H9 (cell line): ENCODE data around the gene CREB5. TPM values are rescaled to one million over a fixed set of nuclear protein-coding genes. Genes with fewer than 3 reads are reported as not detected.

ENCODE experiments used
- DNase-seq: peaks from one replicate; pipeline ENCODE4 v3.0.0-alpha.2; 2017
- H2AFZ ChIP-seq: one replicate; pipeline ENCODE4 v1.6.1; 2013; ENCODE audit warnings: mild to moderate bottlenecking, low read length, control low read depth, moderate library complexity
- H2AK5ac ChIP-seq: 2 replicates; pipeline ENCODE4 v1.6.1; 2013; ENCODE audit warnings: low read length, control low read depth, mixed read lengths; ENCODE audit not compliant: insufficient read length
- H2BK120ac ChIP-seq: one replicate; pipeline ENCODE4 v1.6.1; 2013; ENCODE audit warnings: low read depth, mild to moderate bottlenecking, low read length, control low read depth, inconsistent platforms; ENCODE audit not compliant: poor library complexity, severe bottlenecking
- H2BK12ac ChIP-seq: 2 replicates; pipeline ENCODE4 v1.6.1; 2013; ENCODE audit warnings: low read length, control low read depth, mixed read lengths, low read depth; ENCODE audit not compliant: insufficient read length
- H2BK15ac ChIP-seq: 2 replicates; pipeline ENCODE4 v1.6.1; 2013; ENCODE audit warnings: low read depth, low read length, control low read depth
- H2BK20ac ChIP-seq: one replicate; pipeline ENCODE4 v1.6.1; 2013; ENCODE audit warnings: low read depth, mild to moderate bottlenecking, low read length, control low read depth, inconsistent platforms; ENCODE audit not compliant: poor library complexity, severe bottlenecking
- H2BK5ac ChIP-seq: 2 replicates; pipeline ENCODE4 v1.6.1; 2013; ENCODE audit warnings: low read length, control low read depth, mixed read lengths; ENCODE audit not compliant: insufficient read length
- H3K14ac ChIP-seq: 2 replicates; pipeline ENCODE4 v1.6.1; 2013; ENCODE audit warnings: low read length, control low read depth; ENCODE audit not compliant: insufficient read depth
- H3K18ac ChIP-seq: 2 replicates; pipeline ENCODE4 v1.6.1; 2013; ENCODE audit warnings: low read depth, mild to moderate bottlenecking, mixed read lengths, low read length, control low read depth; ENCODE audit not compliant: insufficient read length
- H3K23ac ChIP-seq: 2 replicates; pipeline ENCODE4 v1.6.1; 2013; ENCODE audit warnings: low read length, control low read depth, mixed read lengths, low read depth; ENCODE audit not compliant: insufficient read length
- H3K23me2 ChIP-seq: 2 replicates; pipeline ENCODE4 v1.6.1; 2013; ENCODE audit warnings: low read depth, mild to moderate bottlenecking, mixed read lengths, low read length, control low read depth; ENCODE audit not compliant: insufficient read length, poor library complexity, severe bottlenecking
- H3K27ac ChIP-seq: 2 replicates; pipeline ENCODE4 v1.5.1; 2013; ENCODE audit warnings: low read length, control low read depth, mixed read lengths, low read depth; ENCODE audit not compliant: insufficient read length
- H3K27me3 ChIP-seq: 2 replicates; pipeline ENCODE4 v1.6.1; 2013; ENCODE audit warnings: low read length, control low read depth, inconsistent platforms; ENCODE audit not compliant: insufficient read depth
- H3K4ac ChIP-seq: 2 replicates; pipeline ENCODE4 v1.6.1; 2013; ENCODE audit warnings: low read depth, mild to moderate bottlenecking, control low read depth, inconsistent platforms, low read length, moderate library complexity
- H3K4me1 ChIP-seq: 2 replicates; pipeline ENCODE4 v1.6.1; 2013; ENCODE audit warnings: low read length, control low read depth, inconsistent platforms; ENCODE audit not compliant: insufficient read depth
- H3K4me2 ChIP-seq: 2 replicates; pipeline ENCODE4 v1.6.1; 2013; ENCODE audit warnings: low read length, control low read depth, mixed read lengths; ENCODE audit not compliant: insufficient read length, insufficient read depth
- H3K56ac ChIP-seq: 2 replicates; pipeline ENCODE4 v1.6.1; 2013; ENCODE audit warnings: low read depth, mild to moderate bottlenecking, mixed read lengths, low read length, control low read depth; ENCODE audit not compliant: insufficient read length
- H3K79me1 ChIP-seq: 2 replicates; pipeline ENCODE4 v1.6.1; 2013; ENCODE audit warnings: low read depth, mild to moderate bottlenecking, moderate library complexity, low read length, control low read depth, inconsistent platforms; ENCODE audit not compliant: insufficient read depth, poor library complexity, severe bottlenecking
- H3K79me2 ChIP-seq: 2 replicates; pipeline ENCODE4 v1.6.1; 2013; ENCODE audit warnings: low read length, control low read depth, inconsistent platforms; ENCODE audit not compliant: insufficient read depth
- H3K9ac ChIP-seq: 2 replicates; pipeline ENCODE4 v1.6.1; 2013; ENCODE audit warnings: low read length, control low read depth, mixed read lengths; ENCODE audit not compliant: insufficient read length; ENCODE audit errors: extremely low read depth
- H3K9me3 ChIP-seq: one replicate; pipeline ENCODE4 v1.6.1; 2013; ENCODE audit warnings: low read depth, low read length, inconsistent platforms; ENCODE audit not compliant: control insufficient read depth
- H3T11ph ChIP-seq: one replicate; pipeline ENCODE4 v1.6.1; 2013; ENCODE audit warnings: mild to moderate bottlenecking, low read length, control low read depth, inconsistent platforms
- H4K20me1 ChIP-seq: one replicate; pipeline ENCODE4 v1.6.1; 2013; ENCODE audit not compliant: control insufficient read depth, insufficient read length, insufficient read depth
- H4K5ac ChIP-seq: 2 replicates; pipeline ENCODE4 v1.6.1; 2013; ENCODE audit warnings: low read depth, mild to moderate bottlenecking, mixed read lengths, low read length, control low read depth; ENCODE audit not compliant: insufficient read length
- H4K8ac ChIP-seq: replicated peaks from 2 replicates; pipeline ENCODE4 v1.6.1; 2013; ENCODE audit warnings: low read length, control low read depth, mixed read lengths, low read depth; ENCODE audit not compliant: insufficient read length
- H4K91ac ChIP-seq: 2 replicates; pipeline ENCODE4 v1.6.1; 2013; ENCODE audit warnings: low read depth, mild to moderate bottlenecking, moderate library complexity, mixed read lengths, low read length, control low read depth; ENCODE audit not compliant: insufficient read length
- H3K27ac Mint-ChIP-seq, 3 experiments: 2 replicates in 2 of 3; 3 replicates in 1 of 3; pipeline ENCODE4 v1.8.0; 2020 to 2021; ENCODE audit warnings: mixed read lengths in 3 of 3, mild to moderate bottlenecking in 1 of 3, moderate library complexity in 1 of 3
- H3K27me3 Mint-ChIP-seq: 2 replicates; pipeline ENCODE4 v1.8.0; 2021; ENCODE audit warnings: low read depth, mild to moderate bottlenecking, moderate library complexity, mixed read lengths
- H3K36me3 Mint-ChIP-seq, 3 experiments: 2 replicates in 2 of 3; 3 replicates in 1 of 3; pipeline ENCODE4 v1.8.0; 2020 to 2021; ENCODE audit warnings: low read depth in 3 of 3, mixed read lengths in 3 of 3; ENCODE audit not compliant: insufficient read depth in 1 of 3
- H3K4me1 Mint-ChIP-seq, 2 experiments: 2 replicates each; pipeline ENCODE4 v1.8.0; 2020; ENCODE audit warnings: mixed read lengths in 2 of 2
- H3K4me3 Mint-ChIP-seq, 2 experiments: 2 replicates in 1 of 2; 3 replicates in 1 of 2; pipeline ENCODE4 v1.8.0; 2020 to 2021; ENCODE audit warnings: mild to moderate bottlenecking in 2 of 2, mixed read lengths in 2 of 2, moderate library complexity in 1 of 2
- H3K9me3 Mint-ChIP-seq, 2 experiments: 2 replicates in 1 of 2; 3 replicates in 1 of 2; pipeline ENCODE4 v1.8.0; 2020; ENCODE audit warnings: mild to moderate bottlenecking in 2 of 2, mixed read lengths in 2 of 2, moderate library complexity in 1 of 2
- CTCF ChIP-seq: fragments of 200-600 bp; sonication (generic); conservative IDR thresholded peaks from 3 replicates; pipeline ENCODE4 v1.8.0; 2021; ENCODE audit warnings: antibody characterized with exemption, mild to moderate bottlenecking
- WGBS: extraction: QIAGEN DNeasy Blood & Tissue Kit; methylation state at CpG from one replicate; pipeline ENCODE4 v1.1.7; 2013; ENCODE audit warnings: missing lambda C conversion rate, low lambda C conversion rate, mixed read lengths; ENCODE audit not compliant: insufficient read length; ENCODE audit errors: extremely low coverage; 5-methylcytosine and 5-hydroxymethylcytosine counted together
- total RNA-seq: library from RNA; stranded (reverse); gene quantifications from 2 replicates; pipeline ENCODE4 v1.2.1, GENCODE V29; 2021

Gene CREB5
- total RNA-seq, 1 experiment from 2014 or later: 4.0 TPM

- Histone ChIP-seq H4K20me1 (no peaks in the 10 kb centered on the region), H3K79me1 (no peaks in the 10 kb centered on the region), H4K91ac (no peak overlapping the region), H2BK20ac (no peak overlapping the region), H2BK15ac (no peak overlapping the region), H3K18ac (no peak overlapping the region), H2BK120ac (no peak overlapping the region), H2BK5ac (no peak overlapping the region), H3T11ph (no peak overlapping the region), H2AFZ (no peak overlapping the region), H3K23me2 (no peaks in the 10 kb centered on the region), H3K4me1 (no peaks in the 10 kb centered on the region), H4K5ac (no peak overlapping the region), H3K4me2 (no peak overlapping the region), H4K8ac (no peak overlapping the region), H3K14ac (no peak overlapping the region), H2AK5ac (no peak overlapping the region), H3K56ac (no peak overlapping the region), H3K27me3 (no peaks in the 10 kb centered on the region), H3K27ac (no peak overlapping the region), H3K23ac (no peak overlapping the region), H2BK12ac (no peak overlapping the region), H3K9ac (no peak overlapping the region), H3K9me3 (no peaks in the 10 kb centered on the region), H3K4ac (no peak overlapping the region), H3K79me2 (no peaks in the 10 kb centered on the region)
- no peaks in the 10 kb centered on the region for H3K9me3 Mint-ChIP-seq
- H3K36me3 Mint-ChIP-seq: no peaks in the 10 kb centered on the region
- no CpG with 5 or more reads among the region's 2 CpGs for WGBS
- no peak for TF ChIP-seq CTCF
- no peak for DNase-seq
- H3K4me1 Mint-ChIP-seq: peaks cover 0 to under 1% of the 10 kb centered on the region in 2 experiments; a peak in 1 of 4 replicates
- no peak overlapping the region for H3K4me3 Mint-ChIP-seq
- no peaks in the 10 kb centered on the region for H3K27me3 Mint-ChIP-seq
- no peak overlapping the region for H3K27ac Mint-ChIP-seq
These were observed 237.5 kb downstream of the CREB5 start for GRCh38 chr7:28649811-28650210.
